GM18861 (cell line): ENCODE measurements around the gene CPNE7.

Experiments used
- ATAC-seq: cut with Tn5 transposase; IDR thresholded peaks from one replicate; pipeline ENCODE4 v1.9.1; 2021; ENCODE audit not compliant: unreplicated experiment

Gene CPNE7

DNA sequence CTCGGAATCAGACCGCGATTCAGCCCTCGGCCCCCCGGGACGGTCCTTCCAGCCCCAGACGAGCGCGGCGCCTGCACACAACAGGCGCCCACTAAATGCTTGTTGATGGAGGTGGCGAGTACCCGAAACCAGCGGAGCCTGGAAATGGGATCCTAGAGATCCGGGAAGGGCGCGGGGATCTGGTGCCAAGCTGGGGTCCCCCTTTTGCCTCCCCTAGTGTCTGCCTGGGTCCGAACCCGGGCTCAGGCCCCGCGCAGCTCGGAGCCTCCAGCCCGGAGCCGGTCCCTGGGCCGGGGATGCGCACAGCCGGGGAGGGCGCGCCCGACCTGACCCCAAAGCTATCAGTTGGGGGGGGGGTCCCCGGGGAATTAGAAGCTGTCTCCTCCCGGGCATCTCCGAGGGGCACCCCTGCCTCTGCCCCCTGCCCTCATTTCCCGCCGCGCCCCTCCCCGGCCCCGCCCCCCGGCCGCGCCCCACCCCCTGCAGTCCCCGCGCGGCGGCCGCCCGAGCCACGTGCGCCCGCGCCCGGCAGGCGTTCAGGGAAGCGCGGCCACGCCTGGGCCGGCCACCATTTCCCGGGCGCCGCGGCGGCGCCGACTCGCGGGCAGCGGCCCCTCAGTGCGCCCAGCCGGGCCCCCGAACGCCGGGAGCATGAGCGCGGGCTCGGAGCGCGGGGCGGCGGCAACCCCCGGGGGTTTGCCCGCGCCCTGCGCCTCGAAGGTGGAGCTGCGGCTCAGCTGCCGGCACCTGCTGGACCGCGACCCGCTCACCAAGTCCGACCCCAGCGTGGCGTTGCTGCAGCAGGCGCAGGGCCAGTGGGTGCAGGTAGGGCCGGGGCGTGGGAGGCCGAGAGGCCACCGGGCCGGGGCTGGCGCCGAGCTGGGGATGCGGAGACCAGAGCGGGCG lies at the start of gene CPNE7:
TSS of gene CPNE7 (plus strand) at position 512 of the 906 bp plus-strand sequence. CDS start at position 652, 140 bp downstream.
- no peak for ATAC-seq

DNA sequence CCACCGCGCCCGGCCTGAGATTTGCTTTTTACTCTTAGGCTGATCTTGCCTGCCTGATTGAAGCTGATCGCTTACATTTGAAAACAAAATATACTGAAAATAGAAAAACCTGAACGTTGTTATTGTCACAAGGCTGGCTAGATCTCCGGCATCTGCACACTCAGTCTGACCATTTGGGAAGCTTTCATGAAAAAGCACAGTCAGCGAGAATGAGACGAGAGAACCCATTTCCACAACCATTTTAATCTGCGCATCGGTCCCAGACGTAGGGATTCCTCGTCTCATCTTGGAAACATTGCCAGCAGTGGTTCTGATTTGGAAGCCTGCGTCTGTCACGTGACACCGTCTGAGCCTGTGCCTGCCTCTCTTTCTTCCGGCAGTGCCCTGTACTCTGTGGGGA lies 46.5 kb upstream of the CPNE7 start:
- no peak for ATAC-seq

DNA sequence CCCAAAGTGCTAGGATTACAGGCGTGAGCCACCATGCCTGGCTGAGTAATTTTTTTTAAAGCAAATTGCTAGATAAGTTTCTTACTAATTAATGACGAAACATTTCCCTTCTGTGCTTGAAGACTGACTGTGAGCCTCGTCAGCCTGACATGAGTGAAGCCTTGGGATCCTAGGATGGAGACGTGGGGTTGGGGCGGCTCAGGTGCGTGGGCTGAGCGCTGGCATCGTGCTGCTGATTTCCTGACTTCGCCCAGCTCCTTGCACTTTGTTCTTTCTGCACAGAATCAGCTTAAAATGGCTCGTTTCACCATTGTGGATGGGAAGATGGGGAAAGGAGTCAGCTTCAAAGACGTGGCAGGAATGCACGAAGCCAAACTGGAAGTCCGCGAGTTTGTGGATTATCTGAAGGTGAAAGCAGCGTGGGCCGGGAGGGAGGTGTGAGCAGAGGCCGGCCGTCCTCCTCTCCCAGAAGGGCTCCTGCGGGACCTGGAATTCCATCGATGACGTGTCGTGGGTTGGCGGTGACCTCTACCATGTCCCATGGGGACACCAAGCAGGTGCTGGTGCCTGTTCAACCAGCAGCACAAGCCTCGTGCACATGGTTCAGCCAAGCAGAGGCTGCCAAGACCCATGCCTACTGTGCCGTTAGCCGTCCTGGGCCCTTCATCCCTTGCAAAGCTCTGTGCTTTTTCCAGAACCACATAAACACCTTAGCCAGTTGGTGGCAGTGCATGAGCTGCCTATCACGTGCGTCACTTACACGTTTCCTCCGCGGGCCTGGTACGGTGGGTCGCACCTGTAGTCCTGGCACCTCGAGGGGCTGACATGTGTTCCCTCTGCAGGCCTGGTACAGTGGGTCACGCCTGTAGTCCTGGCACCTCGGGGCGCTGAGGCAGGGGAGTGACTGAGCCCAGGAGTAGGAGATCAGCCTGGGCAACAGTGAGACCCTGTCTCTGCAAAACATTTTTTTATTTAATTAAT lies 44.9 kb upstream of the CPNE7 start:
- ATAC-seq, result no peak

DNA sequence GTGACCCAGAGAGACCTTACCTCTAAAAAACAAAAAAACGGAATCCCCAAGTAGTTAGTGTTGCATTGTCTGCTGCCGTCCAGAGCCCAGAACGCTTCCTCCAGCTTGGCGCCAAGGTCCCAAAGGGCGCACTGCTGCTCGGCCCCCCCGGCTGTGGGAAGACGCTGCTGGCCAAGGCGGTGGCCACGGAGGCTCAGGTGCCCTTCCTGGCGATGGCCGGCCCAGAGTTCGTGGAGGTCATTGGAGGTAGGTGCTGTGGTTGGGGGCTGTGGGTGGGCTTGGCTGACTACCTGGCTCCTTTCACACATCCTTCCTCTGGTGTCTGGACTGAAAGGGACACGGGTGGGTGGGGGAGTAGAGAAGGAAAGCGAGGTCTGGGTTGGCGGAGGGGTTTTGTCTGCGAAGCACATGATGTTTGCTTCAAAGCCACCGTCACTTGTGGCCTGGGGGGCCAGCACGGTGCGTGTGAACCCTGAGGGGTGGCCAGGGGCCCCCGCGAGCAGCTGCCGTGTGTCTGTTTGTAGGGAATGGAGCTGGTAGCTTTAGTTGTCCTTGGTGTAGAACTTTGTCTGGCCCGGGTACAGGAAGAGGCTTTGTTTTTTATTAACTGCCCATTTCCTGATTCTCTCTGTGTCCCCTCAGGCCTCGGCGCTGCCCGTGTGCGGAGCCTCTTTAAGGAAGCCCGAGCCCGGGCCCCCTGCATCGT lies 43.6 kb upstream of the CPNE7 start:
- no peak for ATAC-seq

DNA sequence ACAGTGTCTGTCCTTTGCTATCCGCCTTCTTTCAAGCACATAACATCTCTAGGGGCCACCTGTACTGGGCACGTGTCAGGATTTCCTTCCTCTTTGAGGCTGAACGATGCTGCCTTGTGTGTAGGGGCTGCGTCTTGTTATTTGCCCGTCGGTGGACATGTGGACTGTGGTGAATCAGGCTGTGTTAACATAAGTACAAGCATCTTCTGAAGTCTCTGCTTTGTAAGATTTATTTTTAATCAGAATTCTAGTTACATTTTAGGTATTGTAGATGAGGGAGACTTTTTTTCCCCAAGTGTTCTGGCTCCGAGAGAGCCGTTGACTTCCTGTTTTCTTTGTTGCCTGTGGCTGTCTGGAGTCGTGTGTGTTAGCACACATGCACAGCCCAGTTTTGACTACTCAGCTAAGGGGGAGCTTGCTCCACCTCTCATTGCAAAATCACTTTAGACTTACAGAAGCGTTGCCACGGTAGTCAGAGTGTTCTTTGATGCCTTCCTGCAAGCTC lies 41.3 kb upstream of the CPNE7 start:
- no peak for ATAC-seq

DNA sequence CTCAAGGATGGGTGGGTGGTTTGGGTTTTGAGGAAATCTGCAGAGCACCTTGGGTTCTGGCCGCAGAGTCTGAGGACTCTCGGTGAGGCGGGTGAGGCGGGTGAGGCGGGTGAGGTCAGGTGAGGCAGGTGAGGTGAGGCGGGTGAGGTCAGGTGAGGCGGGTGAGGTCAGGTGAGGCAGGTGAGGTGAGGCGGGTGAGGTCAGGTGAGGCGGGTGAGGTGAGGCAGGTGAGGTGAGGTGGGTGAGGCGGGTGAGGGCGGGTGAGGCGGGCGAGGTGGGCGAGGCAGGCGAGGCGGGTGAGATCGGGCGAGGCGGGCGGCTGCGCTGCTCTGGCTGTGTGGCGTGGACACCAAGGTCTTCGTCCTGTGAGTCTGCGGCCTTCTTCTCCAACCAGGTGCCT lies 39.2 kb upstream of the CPNE7 start:
- no peak for ATAC-seq

DNA sequence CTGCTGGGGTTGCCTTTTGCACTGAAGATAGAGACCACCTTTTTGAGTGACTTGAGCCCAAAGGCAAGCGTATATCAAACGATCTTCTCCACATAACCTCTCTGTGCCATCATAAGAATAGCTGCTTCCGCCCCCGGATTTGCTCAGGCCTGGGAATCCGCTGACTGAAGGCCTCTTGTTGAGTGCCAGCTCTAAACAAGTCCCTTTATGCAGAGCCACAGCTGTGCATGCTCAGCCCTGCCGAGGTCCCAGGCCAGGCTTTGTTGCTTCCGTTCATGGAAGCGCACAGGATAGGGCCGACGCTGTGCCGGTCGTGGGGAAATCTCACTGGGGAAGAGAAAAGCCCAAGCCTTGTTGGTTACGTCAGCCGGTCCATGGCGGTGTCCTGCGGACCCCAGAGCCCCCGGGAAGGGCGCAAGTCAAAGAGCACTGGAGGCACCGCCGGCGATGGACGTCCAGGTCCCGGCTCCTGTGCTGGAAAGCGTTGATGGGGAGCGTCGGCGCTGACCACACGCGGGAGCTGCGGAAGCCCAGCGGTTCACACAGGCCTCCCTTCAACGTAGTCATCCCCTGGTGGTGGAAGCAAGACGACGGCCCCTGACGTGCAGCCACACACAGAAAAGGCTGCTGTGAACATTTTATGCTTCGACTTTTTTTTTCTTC lies 38.5 kb upstream of the CPNE7 start:
- ATAC-seq, result no peak

DNA sequence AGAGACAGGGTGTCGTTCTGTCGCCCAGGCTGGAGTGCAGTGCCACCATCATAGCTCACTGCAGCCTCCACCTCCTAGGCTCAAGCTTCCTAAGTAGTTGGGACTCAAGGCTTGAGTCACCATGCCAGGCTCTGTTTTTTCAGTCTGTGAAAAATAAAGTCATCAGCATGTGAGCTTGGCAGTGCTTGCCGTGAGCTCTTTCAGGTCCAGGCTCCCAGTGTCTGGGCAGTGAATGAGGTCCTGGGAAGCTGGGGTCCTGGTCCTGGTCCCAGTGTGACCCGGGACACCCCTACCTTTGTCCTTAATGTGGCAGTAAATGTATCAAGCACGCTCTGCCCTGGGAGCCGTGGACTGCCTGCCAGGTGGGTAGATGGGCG lies 38.0 kb upstream of the CPNE7 start:
- no peak for ATAC-seq

DNA sequence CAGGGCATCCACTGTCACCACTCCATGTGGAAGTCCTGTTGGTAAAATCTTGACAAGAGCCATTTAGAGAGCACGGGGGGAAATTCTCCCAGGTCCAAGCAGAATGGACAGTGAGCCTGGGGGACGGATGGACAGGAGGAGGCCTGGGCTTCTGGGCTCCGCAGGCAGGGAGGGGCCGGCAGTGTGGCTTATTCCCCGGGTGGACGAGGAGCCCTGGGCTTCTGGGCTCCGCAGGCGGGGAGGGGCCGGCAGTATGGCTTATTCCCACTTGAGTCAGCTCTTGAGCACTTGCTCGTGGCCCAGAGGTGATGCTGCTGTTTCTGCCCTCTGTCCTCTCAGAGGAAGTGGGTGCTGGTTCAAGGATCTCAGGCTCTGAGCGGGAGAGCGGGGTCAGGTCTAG lies 37.3 kb upstream of the CPNE7 start:
- no peak for ATAC-seq

DNA sequence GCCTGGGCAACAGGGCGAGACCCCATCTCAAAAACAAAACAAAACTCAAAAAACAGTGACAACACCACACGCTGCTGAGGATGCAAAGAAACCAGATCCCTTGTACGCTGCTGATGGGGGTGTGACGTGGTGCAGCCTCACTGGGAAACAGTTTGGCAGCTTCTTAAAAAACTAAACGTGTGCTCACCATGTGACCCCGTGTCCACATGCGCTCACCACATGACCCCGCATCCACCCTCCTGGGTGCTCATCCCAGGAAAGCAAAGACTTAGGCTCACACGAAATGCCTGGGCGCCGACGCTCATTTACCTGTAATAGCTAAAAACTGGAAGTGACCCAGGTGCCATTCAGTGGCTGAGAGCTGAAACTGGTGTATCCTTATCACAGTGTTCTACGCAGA lies 35.0 kb upstream of the CPNE7 start:
- ATAC-seq, result no peak

DNA sequence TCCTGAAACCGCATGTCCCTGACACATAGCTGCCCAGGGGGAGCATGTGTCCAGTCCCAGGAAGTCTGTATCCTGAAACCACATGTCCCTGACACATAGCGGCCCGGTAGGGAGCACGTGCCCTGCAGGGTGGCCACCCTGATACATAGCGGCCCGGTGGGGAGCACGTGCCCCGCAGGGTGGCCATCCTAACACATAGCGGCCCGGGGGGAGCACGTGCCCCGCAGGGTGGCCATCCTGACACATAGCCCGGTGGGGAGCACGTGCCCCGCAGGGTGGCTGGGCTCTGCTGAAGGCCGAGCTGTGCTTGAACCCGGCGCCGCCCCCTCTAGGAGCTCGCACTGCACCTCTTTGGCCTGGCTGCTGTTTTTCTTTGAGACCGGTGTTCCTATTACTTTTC lies 33.8 kb upstream of the CPNE7 start:
- no peak for ATAC-seq

DNA sequence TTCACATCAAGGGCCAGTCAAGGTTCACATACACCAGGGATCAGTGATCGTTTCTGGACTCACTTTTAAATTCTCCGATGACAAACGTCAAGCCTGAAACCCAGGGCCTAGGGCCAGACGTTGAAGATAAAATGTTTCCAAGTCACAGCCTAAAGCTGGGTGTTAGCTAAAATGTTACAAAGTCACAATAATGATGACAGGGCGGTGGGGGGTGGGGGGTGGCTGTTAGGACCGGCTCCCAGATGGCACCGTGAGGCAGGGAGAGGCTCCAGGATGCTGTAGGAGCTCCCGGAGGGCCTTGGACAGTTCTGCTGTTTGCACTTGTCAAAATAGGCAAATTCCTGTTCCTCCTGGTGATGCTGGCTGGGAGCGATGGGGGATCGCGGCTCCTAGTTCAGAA lies 31.4 kb upstream of the CPNE7 start:
- ATAC-seq, result no peak

DNA sequence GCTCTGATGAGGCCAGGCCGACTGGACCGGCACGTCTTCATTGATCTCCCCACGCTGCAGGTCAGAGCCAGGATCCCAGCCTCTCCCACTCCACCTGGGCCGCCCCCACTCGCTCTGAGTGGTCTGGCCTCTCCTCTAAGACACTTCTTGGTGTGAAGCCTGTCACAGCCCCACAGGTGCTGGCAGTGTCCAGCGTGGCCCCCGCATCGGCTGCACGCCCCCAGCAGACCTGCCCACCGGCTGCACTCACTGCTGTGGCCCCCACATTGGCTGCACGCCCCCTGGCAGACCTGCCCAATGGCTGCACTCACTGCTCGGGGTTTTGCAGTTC lies 30.9 kb upstream of the CPNE7 start:
- no peak for ATAC-seq

DNA sequence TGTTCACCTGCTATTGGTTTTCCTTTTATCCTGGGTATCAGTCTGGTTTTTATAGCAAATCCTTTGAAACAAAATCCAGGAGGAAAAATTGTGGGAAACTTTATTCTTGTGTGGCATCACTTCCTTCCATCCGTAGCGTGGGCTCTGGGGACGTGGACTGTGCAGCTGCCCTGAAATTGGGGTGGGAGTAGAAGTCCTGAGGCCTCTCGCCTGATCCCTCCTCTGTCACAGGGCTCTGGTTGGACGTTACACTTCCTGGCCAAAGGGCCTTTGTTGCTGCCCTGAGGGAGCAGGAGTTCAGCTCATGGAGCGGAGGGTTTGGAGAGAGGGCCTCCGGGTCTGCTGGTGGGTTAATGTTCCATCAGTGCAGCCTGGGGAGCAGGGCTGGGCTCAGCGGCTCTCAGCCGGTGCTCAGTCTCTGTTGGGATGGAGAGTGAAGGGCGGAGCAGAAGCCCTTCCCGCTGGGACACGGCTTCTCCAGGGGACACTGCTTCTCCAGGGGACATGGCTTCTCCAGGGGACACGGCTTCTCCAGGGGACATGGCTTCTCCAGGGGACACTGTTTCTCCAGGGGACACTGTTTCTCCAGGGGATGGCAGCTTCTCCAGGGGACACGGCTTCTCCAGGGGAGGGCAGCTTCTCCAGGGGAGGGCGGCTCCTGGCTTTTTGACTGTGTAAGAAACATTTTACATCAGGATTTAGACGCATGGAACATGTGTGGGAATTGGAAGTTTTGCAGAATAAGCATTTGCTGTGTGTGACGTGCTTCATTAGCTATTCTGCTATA lies 30.3 kb upstream of the CPNE7 start:
- ATAC-seq, result no peak

DNA sequence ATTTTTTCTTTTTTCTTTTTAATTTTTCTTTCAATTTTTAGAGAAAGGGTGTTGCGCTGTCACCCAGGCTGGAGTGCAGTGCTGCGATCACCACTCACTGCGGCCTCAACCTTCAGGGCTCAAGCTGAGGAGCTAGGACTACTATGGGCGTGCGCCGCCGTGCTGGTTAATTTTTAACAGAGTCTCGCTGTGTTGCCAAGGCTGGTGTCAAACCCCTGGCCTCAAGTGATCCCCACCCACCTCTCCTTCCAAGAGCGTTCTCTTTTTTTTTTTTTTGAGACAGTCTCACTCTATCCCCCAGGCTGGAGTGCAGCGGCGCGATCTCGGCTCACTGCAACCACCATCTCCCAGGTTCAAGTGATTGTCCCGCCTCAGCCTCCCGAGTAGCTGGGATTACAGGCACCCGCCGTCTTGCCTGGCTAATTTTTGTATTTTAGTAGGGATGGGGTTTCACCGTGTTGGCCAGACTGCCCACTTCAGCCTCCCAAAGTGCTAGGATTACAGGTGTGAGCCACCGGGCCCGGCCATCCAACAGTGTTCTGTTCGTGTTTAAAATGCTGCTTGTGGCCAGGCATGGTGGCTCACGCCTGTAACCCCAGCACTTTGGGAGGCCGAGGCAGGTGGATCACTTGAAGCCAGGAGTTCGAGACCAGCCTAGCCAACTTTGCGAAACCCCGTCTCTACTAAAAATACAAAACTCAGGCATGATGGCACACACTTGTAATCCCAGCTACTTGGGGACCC lies 29.6 kb upstream of the CPNE7 start:
- ATAC-seq, result no peak

DNA sequence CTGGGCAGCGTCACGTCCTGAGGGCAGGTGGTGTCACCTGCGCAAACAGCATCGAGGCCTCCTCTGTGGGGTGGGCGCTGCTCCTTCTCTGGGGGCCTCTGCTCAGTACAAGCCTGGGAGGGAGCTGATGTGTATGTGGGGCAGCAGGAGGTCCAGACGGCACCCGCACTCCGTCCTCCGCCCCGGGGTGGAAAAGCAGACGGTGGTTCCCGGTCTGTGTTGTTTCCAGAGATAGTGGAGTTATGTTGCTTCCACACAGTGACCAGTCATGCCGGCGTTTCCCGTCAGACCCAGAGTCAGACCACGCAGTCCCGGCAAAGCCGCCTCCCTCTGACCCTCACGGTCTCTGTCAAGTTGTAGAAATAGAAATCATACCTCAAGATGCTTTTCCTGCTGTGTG lies 28.8 kb upstream of the CPNE7 start:
- ATAC-seq, result no peak

DNA sequence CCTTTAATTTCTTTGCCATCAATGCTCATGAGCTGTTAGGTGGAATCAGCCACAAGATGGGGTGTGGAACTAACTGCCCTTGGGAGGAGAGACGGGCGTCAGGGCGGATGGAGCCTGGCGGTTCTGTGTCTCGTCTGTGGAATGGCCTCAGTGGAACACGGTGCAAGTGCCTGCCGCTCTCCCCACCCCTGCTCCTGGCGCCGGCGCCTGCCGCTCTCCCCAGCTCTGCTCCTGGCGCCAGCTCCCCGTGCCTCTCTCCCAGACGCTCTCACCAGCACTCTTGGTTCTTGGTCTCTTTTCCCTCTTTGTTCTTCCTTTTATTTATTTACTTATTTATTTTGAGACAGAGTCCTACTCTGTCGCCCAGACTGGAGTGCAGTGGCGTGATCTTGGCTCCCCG lies 28.3 kb upstream of the CPNE7 start:
- ATAC-seq, result no peak

DNA sequence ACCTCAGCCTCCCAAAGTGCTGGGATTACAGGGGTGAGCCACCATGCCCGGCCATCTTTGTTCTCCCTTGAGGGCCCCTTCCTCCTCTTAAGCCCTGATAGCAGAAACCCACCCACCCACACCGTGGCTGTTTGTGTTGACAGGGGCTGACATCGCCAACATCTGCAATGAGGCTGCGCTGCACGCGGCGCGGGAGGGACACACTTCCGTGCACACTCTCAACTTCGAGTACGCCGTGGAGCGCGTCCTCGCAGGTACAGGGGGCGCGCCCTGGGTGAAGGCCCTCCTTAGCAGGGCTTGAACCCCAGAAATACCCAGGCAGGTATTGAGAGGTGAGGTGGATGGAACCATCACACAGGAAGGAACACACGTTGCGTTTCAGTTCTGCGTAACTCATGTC lies 27.7 kb upstream of the CPNE7 start:
- no peak for ATAC-seq

DNA sequence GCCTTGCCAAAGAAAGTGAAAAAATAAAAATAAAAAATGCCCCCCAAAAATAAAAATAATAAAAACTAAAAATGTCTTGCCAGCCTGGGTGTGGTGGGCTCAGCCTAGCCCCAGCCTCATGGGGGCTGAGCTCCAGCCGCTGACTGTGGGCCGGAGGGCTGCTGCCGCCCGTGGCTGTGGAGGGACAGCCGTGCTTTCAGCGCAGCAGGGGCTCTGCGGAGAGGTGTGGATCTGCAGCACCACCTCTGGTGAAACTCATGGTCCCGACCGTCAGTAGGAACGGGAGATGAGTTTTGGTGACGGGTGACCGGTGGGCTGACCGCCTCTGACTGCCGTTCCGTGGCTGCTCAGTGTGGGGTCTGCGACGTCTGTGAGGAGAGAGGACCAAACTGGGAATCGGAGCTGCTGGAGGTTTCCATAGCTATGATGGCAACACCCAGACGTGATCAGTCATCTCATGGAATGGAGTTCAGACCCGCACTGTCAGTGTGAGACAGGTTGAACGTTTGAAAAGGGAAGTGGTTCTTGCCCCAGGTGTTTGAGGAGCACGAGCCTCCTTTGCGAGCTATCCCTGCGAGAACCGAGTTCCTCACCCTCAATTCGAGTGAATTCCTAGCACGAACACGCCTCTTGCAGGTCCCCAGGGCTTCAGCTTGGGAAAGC lies 27.1 kb upstream of the CPNE7 start:
- ATAC-seq, result no peak
